Keratinocyte (primary cell): ENCODE data around the gene CFAP100.

Source experiments
- EZH2 ChIP-seq: IDR thresholded peaks from one replicate; pipeline ENCODE4 v1.6.1; 2012; ENCODE audit warnings: inconsistent platforms, mild to moderate bottlenecking, low read length, moderate library complexity
- TF ChIP-seq, protein P1 (sequence below), 3 experiments: IDR thresholded peaks in 1 of 3; conservative IDR thresholded peaks in 1 of 3; optimal IDR thresholded peaks in 1 of 3; 2 replicates in 2 of 3; 3 replicates in 1 of 3; pipeline versions ENCODE3 to v1.5.1; 2011; ENCODE audit warnings: low read length in 3 of 3, mild to moderate bottlenecking in 3 of 3, moderate library complexity in 2 of 3, control low read depth in 1 of 3, inconsistent platforms in 1 of 3; ENCODE audit not compliant: insufficient read depth in 2 of 3; ENCODE audit errors: extremely low read depth in 1 of 3

GRCh38 chr3:126360714-126361060 is 34.0 kb upstream of the CFAP100 start:
- TF ChIP-seq, protein P1, sequence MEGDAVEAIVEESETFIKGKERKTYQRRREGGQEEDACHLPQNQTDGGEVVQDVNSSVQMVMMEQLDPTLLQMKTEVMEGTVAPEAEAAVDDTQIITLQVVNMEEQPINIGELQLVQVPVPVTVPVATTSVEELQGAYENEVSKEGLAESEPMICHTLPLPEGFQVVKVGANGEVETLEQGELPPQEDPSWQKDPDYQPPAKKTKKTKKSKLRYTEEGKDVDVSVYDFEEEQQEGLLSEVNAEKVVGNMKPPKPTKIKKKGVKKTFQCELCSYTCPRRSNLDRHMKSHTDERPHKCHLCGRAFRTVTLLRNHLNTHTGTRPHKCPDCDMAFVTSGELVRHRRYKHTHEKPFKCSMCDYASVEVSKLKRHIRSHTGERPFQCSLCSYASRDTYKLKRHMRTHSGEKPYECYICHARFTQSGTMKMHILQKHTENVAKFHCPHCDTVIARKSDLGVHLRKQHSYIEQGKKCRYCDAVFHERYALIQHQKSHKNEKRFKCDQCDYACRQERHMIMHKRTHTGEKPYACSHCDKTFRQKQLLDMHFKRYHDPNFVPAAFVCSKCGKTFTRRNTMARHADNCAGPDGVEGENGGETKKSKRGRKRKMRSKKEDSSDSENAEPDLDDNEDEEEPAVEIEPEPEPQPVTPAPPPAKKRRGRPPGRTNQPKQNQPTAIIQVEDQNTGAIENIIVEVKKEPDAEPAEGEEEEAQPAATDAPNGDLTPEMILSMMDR (optimal IDR thresholded peaks at IDR 0.05 in 1 of 3, IDR thresholded peaks at IDR 0.05 in 1 of 3, conservative IDR thresholded peaks at IDR 0.05 in 1 of 3; ENCODE audit: extremely low read depth in 1 of 3, insufficient read depth in 2 of 3, low read length in 3 of 3) = no peak
- no peak for TF ChIP-seq EZH2
